ENCODE results near the gene BSDC1.

BSDC1 gene

DNA sequence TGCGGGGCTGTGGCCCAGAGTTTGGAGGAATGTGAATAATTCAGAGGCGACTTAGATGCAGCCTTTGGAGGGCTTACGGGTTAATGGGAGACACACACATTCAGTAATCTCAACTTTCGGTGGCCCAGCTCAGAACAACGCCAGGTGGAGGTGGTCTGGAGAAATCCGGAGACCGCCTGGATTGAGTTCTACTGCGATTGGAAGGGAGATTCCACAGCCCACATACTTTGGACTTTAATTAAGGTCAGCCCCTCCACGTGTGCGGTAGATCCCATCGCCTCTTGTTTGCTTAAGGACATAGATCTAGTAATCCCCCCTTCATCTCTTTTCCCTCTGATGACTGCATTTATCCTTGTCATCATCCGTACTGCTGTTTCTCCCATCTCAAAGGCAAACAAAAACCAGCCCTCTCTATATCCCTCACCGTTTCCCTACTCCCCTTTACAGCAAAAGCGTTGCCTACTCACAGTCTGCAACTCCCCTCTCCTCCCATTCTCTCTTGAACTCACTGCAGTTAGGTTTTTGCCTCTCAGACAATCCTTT, 720 bp upstream of the BSDC1 start:
- DNase-seq = no peak

DNA sequence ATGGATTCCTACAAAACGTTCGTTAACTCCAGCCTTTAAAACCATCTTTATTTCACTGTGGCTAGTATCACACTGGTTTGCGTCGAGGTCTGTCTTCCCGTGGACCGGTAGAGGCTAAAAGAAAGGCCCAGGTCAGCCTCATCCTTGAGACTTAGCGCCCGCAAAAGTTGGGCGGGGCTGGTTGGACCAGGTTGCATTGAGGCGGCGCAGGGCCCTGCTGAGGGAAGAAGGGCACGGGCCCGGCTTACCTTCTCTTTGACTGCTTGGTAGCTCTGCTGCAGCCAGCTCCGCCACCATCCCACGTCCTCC, 455 bp downstream of the BSDC1 start:
- DNase-seq = peak; percentile 4

DNA sequence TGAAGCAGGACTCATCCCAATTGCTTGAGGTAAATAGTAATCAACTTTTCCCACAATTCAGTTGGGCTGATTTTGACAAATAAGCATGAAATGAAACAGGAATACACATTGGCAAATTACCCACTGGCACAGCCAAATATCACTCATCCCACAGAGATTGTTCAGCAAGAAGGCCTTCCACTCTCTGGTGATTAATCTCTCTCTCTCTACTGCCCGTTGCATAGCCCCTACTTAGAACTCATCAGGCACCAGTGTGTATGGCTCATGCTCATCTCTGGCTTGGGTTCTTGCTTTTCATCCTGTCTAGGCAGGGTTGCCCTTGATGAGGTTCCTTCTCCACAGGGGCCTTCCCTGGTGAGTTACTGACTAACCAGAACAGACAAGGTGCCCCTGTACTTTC, 1.1 kb downstream of the BSDC1 start:
- DNase-seq = no peak

DNA sequence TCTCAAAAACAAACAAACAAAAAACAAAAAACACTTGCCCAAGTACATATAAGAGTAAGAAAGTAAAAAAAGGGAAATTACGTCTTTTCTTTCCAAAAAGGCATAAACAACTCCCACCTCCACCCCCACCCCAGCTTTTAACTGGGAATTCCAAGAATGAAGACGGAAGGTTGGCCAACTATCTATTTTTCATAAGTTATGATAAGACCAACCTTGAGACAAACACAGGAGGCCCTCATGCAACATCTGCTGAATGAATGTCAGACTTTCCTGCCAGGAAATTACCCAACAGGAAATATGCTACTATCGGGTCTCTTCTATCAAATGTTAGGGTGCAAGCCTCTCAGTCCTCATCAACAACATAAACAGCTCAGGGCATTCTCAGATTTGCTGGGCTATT, 1.9 kb downstream of the BSDC1 start:
- DNase-seq = no peak

DNA sequence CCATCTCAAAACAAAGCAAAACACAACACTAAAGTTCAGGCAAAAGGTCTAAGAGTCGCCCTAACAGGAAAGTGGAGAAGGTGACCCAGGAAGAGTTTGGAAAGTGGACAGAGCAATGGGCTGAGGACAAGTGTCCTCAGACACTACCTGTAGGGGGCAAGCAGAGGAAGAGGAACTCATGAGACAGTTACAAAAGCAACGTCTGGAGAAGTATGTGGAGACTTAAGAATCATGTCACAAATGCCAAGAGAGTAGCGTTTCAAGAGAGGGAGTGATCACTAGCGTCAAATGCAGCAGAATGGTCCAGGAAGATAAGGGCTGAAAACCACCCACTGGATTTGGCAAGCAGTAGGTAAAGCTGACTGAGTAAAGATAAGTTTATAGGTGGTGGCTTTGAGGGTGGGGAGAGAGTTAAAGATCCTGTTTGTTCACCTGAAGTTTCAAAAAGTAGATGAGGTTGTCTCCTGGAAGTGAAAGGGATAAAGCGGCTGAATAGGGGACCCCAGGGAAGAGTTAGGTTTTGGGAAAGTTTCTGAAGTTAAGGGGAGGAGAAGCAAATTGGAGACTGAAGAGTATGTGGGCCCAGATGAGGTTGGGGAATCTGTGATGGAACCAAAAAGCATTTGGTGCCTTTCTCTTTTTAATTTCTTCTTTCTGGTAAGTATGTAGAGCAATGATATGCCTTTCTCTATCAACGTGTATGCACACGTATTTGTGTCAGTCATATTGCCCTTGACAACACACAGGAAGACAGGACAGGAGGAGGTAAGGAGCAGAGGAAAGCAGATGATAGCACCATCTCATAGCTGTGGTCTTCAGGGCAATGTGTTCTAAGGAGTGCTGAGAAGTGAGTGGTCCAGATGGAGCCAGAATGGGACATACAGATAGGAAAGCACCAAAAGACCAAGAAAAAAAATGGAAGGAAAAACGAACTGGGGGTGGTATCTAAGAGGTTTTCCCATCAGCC, 3.1 kb downstream of the BSDC1 start:
- no peak for DNase-seq

DNA sequence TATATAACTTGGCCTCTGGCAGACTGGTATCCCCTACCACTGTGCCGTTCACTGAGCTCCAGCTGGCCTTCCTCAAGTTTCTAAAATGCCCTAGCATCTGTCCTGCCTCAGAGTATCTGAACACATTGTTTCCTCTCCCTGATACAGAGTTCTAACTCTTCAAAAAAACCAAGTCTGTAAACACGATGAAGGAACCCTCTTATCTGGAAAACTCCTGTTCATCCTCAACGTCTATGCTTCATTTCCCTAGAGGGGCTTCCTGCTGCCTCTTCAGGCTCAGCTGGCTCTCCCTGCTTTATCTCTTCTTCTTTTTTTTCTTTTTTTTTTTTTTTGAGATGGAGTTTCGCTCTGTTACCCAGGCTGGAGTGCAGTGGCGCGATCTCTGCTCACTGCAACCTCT, 5.6 kb downstream of the BSDC1 start:
- DNase-seq = no peak

DNA sequence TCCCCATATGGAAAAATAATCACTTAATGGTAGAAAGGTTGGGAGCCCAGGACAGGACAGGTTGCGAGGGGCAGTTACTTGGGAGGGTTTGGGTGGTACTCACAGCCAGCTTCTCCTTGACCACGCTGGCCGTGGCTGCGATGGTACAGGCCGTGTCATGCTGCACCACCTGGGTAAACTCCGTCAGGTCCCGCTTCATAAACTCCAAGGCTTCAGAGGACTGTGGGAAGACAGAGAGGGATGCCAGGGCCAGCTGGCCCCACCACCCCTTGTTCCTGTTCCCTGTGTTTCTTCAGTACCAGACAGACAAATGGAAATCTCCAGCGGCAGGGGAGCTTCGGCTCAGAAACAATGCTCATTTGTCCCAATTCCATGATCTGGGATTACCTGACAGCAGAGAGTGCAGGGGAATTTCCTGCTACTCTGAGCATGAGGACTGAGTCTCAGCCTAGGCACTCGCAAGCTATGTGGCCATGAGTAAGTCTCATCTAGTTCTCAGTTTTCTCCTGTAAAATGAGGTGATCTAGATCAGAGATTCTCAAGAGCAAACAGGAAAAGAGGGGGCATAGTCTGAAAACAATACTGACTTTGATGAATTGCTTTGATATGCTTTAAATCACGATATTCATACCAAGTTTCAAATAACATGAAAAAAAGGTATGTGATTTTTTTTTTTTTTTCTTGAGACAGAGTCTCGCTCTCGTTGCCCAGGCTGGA, 7.4 kb downstream of the BSDC1 start:
- DNase-seq = no peak

DNA sequence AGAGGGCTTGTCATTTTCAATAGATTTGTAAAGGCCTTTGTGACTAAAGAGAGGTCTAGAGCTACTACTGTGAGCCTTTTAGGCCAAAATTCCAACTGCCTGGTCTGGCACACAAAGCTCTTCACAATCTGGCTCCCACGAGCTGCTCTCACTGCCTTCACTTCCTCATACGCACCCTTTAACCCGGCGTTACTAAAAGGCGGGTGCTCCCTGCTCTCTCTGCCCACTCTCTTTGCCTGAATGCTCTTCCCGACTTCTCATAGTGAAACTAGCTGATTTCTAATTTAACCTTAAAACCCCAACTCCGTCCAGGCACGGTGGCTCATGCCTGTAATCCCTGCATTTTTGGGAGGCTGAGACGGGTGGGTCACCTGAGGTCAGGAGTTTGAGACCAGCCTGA, 14.2 kb downstream of the BSDC1 start:
- DNase-seq = no peak

DNA sequence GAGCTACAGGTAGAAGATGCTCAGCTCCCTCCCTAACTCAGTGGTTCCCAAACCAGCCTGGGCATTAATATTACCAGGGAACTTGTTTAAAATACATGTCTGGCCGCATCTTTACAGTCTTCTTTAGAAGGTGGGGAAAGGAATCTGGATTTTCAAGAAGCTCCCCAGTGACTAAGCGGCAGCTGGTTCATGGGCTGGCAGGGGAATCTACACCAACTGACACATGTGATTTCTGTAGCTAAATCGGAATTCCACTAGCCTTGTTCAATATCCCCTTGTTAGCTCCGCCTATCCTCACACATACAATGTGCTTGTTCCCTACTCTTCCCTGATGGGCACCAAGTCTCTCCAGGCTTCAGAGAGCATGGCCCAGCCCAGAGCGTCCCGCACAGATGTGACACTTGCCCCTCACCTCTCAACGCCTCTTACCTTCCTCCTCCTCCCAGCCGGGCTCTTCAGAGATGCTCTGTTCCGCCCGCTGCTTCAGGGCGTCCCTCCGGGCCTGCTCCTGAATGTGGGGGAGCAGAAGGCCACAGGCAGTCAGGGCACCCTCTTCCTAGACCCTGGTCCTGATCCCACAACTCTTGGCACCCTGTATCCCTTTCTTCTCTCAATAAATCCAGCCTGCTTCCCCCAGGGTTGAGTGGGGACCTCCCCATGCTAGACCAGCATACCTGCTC, 16.6 kb downstream of the BSDC1 start:
- DNase-seq = no peak

DNA sequence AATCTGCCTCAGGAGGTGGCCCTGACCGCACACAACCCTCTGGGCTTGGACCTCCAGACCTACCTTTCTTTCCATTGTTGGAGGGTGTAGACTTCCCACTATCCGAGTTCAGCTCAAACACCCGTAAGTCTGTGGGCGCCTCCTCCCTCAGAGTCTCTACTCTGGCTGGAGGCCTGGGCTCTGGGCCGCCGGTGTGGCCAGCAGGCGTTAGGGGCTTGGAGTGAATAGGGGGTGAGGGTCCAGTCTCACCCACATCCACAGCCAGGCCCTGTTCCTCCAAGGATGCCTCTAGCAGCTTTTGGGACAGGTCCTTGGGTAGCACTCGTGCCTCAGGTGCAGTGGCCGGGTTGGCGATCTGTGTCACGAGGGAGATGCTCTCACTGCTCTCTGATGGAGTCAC, 18.0 kb downstream of the BSDC1 start:
- no peak for DNase-seq

DNA sequence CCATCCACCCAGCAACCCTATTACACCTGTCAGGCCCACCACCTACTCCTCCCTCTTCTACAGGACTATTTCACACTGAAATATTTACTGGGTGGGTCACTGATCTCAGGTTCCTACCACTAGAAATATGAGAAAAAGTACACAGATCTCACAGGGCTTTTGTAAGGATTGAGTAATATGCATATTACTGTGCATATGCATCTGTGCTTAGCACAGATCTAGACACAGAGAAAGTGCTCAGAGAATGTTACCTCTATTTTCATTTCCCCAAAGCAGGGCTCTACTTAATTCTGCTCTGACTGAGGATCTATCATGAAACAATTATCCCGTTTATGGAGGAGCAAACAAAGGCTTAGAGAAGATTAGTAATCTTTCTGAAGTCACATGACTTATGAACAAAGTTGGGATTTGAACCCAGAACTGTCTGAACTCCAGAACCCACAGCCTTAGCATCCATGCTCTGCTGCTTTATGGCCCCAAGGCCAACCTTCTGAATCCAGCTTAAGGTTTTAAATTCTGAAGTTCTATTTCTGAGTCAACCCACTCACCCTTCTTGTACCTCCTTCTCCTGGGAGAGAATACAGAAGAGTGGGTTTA, 20.1 kb downstream of the BSDC1 start:
- no peak for DNase-seq

DNA sequence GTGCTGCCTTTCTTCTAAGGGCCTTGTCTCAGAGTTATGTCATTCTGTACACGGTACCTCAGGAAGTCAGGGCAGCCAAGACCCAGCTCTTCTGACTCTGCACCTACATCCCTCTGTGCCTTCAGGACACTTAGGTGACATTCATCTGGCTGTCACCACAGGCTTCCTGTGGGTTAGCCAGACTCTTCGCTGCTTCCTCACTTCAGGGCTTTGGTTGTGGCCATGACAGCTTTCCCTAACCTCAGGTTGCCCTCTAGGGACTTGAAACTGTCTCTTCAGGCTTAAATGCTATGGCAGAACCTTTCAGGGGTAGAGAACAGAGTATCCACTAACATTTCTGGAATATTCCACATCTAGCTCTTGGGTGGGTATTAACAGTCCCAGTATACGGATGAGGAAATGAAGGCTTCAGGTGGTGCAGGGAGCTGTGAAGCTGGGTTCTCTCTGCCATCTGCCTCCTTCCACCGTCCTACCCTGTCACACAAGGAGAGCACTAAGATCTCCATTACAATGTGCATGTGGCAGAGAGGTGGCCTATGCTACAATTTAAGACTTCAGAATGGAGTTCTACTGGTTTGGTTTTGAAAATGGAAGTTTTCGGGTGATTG, 22.0 kb downstream of the BSDC1 start:
- DNase-seq = no peak

DNA sequence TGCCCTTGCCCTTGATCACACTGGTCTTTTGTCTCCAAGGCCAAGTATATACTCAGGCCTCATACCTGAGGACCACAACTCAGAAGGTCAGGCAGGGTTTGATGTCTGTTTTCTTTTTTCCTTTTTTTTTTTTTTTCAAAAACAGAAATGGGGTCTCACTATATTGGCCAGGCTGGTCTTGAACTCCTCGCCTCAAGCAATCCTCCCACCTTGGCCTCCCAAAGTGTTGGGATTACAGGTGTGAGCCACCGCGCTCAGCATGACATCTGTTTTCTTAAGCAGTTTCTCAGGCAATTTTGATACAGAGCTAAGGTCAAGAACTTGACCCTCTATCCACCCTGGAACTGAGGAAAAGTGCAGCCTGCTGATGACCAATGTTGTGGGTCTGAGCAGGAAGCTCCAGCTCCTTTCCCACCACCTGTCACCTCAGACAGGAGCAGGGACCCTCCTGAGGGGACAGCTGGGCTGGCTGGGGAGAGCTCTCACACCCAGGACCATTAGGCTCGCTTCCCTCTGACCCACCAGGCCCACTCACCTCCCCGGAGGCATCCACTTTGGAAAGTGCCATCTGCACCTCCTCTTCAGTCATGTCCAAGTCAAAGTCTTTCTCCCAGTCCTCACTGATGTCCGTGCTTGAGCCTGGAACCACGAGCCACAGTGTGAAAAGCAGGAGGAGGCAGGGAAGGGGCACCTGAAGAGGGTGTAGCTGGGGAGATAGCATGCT, 26.2 kb downstream of the BSDC1 start:
- DNase-seq = no peak

DNA sequence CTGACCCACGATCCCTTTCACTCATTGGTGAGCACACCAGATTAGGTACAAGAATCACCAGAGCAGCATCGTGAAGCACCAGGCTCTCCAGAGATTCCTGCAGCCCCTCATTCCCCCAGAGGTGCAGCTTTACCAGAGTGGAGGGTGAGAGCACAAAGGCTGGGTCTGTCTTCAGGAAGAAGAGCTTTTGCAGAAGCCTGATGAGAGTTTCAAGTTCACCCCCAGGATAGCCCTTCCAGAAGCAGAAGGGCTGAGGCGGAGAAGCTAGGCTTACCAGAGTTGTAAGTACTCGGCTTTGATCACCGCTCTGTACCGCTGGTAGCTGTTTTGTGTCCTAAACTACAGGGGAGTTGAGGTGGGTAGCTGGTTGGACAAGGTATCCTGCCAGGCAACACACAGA, 28.8 kb downstream of the BSDC1 start:
- no peak for DNase-seq

DNA sequence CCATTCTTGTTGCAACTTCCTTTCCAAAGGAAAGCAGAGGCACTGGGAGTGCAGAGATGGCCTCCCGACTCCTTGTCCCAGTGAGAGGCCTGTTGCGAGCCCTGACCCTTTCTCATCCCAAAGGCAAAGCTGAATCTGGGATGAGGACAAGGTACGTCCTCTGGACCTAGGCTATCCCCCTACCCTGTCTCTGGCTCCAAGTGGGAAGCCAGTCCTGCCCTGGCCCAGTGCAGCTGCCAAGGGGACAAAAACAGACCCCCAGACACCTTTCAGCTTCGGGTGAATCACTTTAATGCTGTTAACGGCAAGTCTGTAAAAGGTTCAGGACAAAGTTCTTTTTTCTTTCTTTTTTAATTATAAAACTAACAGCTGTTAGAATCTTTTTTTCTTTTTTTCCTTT, 29.4 kb downstream of the BSDC1 start:
- DNase-seq = no peak

DNA sequence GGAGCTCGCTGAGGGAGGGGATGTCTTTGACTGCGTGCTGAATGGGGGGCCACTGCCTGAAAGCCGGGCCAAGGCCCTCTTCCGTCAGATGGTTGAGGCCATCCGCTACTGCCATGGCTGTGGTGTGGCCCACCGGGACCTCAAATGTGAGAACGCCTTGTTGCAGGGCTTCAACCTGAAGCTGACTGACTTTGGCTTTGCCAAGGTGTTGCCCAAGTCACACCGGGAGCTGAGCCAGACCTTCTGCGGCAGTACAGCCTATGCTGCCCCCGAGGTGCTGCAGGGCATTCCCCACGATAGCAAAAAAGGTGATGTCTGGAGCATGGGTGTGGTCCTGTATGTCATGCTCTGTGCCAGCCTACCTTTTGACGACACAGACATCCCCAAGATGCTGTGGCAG, 30.5 kb downstream of the BSDC1 start:
- DNase-seq = no peak

DNA sequence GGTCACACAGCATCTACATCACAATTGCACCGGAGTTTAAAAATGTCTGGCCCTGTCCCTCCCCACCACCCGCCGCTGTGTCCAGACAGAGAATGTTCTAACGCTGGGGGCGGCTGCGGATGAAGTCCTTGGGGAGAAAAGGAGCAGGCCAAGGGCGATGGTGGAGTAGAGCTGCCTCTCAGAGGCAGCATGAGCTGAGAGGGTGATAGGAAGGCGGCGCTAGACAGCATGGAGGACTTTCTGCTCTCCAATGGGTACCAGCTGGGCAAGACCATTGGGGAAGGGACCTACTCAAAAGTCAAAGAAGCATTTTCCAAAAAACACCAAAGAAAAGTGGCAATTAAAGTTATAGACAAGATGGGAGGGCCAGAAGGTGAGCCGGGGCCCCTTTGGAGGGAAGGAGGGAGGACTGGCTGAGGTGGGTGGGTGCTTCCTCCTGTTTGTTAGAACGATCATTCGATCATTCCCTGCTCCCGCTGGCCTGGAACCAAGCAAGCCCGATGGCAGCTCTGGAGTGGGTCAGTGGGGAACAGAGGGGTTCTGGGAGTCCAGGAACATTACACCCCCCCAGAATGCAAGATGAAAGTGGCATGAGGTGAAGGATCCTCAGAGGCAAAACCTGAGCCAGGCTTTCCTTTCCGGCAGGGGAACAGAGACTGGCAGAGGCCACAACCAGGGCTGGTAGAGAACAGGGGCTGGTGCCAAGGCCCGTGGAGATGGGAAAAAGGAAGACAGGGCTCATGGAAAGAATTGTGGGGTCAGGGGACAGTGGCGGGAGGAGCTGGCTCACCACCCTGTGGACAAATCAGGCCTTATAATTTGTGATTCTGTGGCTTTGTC, 31.5 kb downstream of the BSDC1 start, which contains the start of the genes FAM229A and TSSK3:
TSS of gene FAM229A (minus strand) at position 12 of the 840 bp plus-strand sequence. CDS start 394 bp downstream, outside the sequence.
TSS of gene TSSK3 (plus strand) at position 66 of the 840 bp plus-strand sequence. CDS start at position 229, 163 bp downstream.
- DNase-seq = no peak

DNA sequence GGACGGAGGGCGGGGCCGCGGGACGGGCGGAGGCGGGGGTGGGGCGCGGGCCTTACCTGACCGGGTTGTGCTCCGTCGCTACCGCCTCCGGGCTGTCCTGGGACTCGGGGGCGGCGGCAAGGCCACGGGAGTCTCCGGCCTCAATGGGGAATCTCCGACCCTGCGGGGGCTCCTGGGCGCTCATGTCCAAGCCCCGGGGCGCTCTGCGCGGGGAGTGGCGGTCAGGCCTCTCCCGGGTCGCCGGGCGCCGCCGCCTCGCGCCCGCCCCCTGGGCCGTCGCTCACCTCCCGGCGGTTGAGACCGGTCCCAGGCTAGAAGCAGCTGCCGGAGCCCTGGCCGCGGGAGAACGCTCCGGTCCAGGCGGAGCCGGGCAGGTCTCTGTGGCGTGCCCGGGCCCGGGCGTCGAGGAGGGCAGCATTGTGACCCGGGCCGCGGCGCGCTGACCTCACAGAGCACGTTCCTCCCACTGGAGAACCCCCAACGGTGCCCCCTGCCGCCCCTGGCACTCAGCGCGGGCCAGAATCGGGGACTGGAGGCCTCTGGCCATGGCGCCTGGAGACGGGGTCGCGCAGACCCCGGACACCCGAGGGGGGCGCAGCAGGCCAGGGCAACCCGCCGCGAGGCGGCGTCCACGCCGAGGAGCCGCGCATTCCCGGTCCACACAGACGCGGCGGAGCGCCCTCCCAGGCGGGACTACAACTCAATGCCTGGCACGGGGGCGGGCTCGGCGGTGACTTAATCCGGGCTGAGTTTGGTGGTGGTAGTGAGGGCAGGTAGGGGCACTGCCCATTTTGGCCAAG, 32.4 kb downstream of the BSDC1 start:
- DNase-seq = peak; percentile 16

DNA sequence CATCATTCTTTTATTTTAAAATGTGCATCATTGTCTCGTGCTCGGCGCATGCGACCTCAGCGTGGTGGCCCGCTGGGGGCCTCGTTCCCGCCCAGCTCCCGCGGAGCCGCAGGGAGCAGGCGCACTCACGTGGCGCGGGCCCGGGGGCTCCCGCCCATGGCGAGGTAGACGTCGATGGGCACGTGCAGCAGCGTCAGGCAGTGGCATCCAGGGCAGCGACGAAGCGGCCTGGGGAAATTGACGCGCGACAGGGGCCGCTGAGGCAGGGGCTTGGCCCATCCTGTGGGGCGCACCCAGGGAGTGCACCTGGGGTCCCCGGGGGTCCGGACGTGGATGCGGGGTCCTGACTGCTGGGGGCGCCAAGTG, 33.0 kb downstream of the BSDC1 start:
- DNase-seq = no peak

DNA sequence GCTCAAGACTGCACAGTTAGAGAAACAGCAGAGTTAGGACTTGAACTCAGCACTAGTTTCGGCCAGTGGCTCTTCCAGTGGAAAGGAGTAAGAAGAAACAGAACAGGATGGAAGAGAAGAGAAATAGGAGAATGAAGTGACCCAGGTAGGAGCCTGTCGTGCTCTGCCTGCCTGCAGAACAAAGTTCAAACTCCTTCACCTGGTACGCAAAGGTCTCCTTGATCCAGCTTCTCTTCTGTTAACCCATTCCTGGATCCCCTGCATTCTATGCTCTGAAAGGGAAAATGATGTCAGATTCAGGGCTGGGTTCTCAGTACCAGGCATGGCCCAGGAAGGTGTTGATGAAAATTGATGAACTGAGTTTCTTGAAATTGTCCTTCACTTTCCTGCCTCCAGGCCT, 35.8 kb downstream of the BSDC1 start:
- no peak for DNase-seq
